K562 (cell line): ENCODE data around the gene B2M. TPM values are rescaled to one million over a fixed set of nuclear protein-coding genes. Genes with fewer than 3 reads are reported as not detected.

Experiments
- ARID1B ChIP-seq: fragments of 450-650 bp; IDR thresholded peaks from 2 replicates; pipeline ENCODE4 v1.6.1; 2016; ENCODE audit warnings: antibody characterized with exemption, mild to moderate bottlenecking, inconsistent platforms
- CHD1 ChIP-seq: fragments of 200-600 bp; sonication (generic); IDR thresholded peaks from one replicate; pipeline ENCODE4 v1.6.1; 2012; ENCODE audit warnings: mild to moderate bottlenecking, moderate library complexity, low read length, inconsistent platforms
- GTF2F1 ChIP-seq: IDR thresholded peaks from 2 replicates; pipeline ENCODE4 v1.6.1; 2011; ENCODE audit warnings: low read depth, low read length, improper control_type of control experiment
- HMG20B ChIP-seq: fragments of 250-450 bp; sonication (Bioruptor Pico); IDR thresholded peaks from 2 replicates; pipeline ENCODE4 v1.5.0; 2021; ENCODE audit warnings: mild to moderate bottlenecking
- KLF1 ChIP-seq: fragments of 450-650 bp; IDR thresholded peaks from 2 replicates; pipeline ENCODE4 v1.6.1; 2016; ENCODE audit warnings: missing genetic modification characterization, missing compliant biosample characterization
- RFX5 ChIP-seq: IDR thresholded peaks from 2 replicates; pipeline ENCODE4 v1.6.1; 2011; ENCODE audit warnings: low read depth, mild to moderate bottlenecking, improper control_type of control experiment, low read length
- SMAD2 ChIP-seq: fragments of 150-350 bp; IDR thresholded peaks from 2 replicates; pipeline ENCODE4 v1.6.1; 2014; ENCODE audit warnings: low read depth, mild to moderate bottlenecking, low read length
- SREBF2 ChIP-seq: sonication (generic); formaldehyde crosslinking; IDR thresholded peaks from 2 replicates; pipeline ENCODE4 v1.4.0; 2020; ENCODE audit warnings: mild to moderate bottlenecking, missing genetic modification reagents
- STAT5B ChIP-seq: fragments of 250-450 bp; sonication (Bioruptor Pico); IDR thresholded peaks from 2 replicates; pipeline ENCODE4 v1.8.0; 2021; ENCODE audit warnings: mild to moderate bottlenecking, inconsistent platforms
- SUPT5H ChIP-seq: fragments of 450-650 bp; IDR thresholded peaks from 2 replicates; pipeline ENCODE4 v1.6.1; 2016
- TEAD4 ChIP-seq, 2 experiments: sonication (generic) in 1 of 2; formaldehyde crosslinking in 1 of 2; IDR thresholded peaks; 2 replicates each; pipeline versions ENCODE4 v1.6.1 to v1.8.0; 2012 to 2022; ENCODE audit warnings: borderline replicate concordance in 1 of 2, inconsistent platforms in 1 of 2, low read length in 1 of 2, mild to moderate bottlenecking in 1 of 2, missing genetic modification reagents in 1 of 2
- polyA plus RNA-seq, 8 experiments: library from polyadenylated mRNA; depleted of rRNA in 4 of 8; stranded (reverse) in 5 of 8; unstranded in 3 of 8; fragments of >200 nt; fragmentation: Nextera tagmentation in 2 of 8; fragmentation: Illumina TruSeq in 1 of 8; extraction: Ambion mirVana in 2 of 8; extraction: Trizol in 1 of 8; gene quantifications; 2 replicates each; pipeline versions ENCODE4 v1.2.1 to v1.2.3, GENCODE V29; 2011 to 2014; ENCODE audit warnings: inconsistent platforms in 1 of 8, missing spikeins in 1 of 8
- total RNA-seq, 7 experiments: library from RNA; depleted of rRNA in 6 of 7; stranded (reverse); fragments of >200 nt in 6 of 7; fragmentation: Illumina TruSeq in 2 of 7; extraction: Trizol in 2 of 7; gene quantifications; 2 replicates each; pipeline versions ENCODE4 v1.2.1 to v1.2.3, GENCODE V29; 2011 to 2021; ENCODE audit warnings: low replicate concordance in 1 of 7
- TF ChIP-seq, protein P1 (sequence below): fragments of 250-450 bp; sonication (Bioruptor Pico); IDR thresholded peaks from 2 replicates; pipeline ENCODE4 v1.5.0; 2020; ENCODE audit warnings: mild to moderate bottlenecking
- TF ChIP-seq, protein P2 (sequence below): fragments of 250-450 bp; sonication (Bioruptor Pico); IDR thresholded peaks from 2 replicates; pipeline ENCODE4 v1.5.0; 2021
- TF ChIP-seq, protein P3 (sequence below), 3 experiments: fragments of 200-800 bp in 1 of 3; sonication (Bioruptor generic) in 1 of 3; sonication (generic) in 1 of 3; formaldehyde crosslinking in 1 of 3; IDR thresholded peaks; 2 replicates each; pipeline versions ENCODE4 v1.6.1 to v1.8.0; 2016 to 2022; ENCODE audit warnings: mild to moderate bottlenecking in 2 of 3, missing compliant biosample characterization in 2 of 3, missing genetic modification characterization in 2 of 3, missing genetic modification reagents in 1 of 3
- TF ChIP-seq, protein P4 (sequence below): fragments of 200-800 bp; sonication (Bioruptor generic); IDR thresholded peaks from 2 replicates; pipeline ENCODE4 v1.6.1; 2017; ENCODE audit warnings: missing genetic modification characterization, missing compliant biosample characterization
- TF ChIP-seq, protein P5 (sequence below): sonication (generic); formaldehyde crosslinking; IDR thresholded peaks from 2 replicates; pipeline ENCODE4 v1.8.1; 2023; ENCODE audit warnings: missing genetic modification reagents, mild to moderate bottlenecking, borderline replicate concordance

The B2M gene
- total and polyA plus RNA-seq, 9 of the 15 experiments (the other 6 are each of a cell fraction or from before 2014, with no cell fraction given): 460 to 3,138 (median 1,032) TPM

DNA sequence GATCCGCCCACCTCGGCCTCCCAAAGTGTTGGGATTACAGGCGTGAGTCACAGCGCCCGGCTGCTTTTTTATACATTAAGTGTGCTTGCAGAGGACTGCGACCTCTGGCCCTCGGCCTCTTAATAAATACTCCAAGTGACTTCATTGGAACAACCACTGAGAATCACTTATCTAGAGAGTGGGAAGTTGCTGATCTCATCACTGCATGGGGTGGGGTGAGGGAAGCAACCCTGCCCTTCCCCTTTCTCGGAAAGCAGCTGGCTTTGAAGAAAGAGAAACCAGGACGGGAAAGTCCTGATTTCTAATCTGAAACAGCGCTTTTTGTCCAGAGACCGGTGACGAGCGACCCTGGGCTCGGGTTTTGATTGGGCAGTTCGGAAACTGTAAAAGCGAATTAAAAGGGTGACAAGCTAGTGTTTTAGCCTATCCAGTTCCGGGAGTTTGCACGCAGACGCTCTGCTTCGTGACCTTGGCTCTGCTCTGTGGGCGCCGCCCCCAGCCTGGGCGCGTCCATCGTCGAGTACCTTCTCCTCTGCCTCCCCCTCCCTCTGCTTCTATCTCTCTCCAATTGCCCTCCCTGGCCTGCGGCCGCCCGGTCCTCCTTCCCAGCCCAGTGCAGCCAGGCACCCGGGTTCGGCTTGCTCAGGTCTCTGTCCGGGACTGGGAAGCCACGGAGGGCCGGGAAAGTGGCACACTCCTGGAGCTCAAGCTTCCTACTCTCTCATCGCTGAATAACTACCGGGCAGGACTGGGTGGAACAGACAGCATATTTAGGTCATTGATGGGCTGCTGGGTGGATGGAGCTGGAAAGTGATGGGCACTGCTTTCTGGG is 17.5 kb downstream of the B2M start (continued):
- TF ChIP-seq, protein P1, sequence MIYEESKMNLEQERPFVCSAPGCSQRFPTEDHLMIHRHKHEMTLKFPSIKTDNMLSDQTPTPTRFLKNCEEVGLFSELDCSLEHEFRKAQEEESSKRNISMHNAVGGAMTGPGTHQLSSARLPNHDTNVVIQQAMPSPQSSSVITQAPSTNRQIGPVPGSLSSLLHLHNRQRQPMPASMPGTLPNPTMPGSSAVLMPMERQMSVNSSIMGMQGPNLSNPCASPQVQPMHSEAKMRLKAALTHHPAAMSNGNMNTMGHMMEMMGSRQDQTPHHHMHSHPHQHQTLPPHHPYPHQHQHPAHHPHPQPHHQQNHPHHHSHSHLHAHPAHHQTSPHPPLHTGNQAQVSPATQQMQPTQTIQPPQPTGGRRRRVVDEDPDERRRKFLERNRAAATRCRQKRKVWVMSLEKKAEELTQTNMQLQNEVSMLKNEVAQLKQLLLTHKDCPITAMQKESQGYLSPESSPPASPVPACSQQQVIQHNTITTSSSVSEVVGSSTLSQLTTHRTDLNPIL (CRISPR knock-in tag): no peak
- TF ChIP-seq RFX5 (peak; percentile 99), SREBF2 (CRISPR knock-in tag) (no peak), CHD1 (peak; percentile 76), GTF2F1 (peak; percentile 89; the same call in 1 of the 2 replicates), KLF1 (tag) (no peak), STAT5B (CRISPR knock-in tag) (no peak), SUPT5H (peak; percentile 67), SMAD2 (no peak), HMG20B (CRISPR knock-in tag) (no peak), TEAD4 (IDR thresholded peaks at IDR 0.05; ENCODE audit: low read length) (peak; percentile 44; the same call in 1 of the 2 replicates), TEAD4 (CRISPR knock-in tag; IDR thresholded peaks at IDR 0.05; ENCODE audit: borderline replicate concordance) (no peak), ARID1B (peak; percentile 81; the same call in 1 of the 2 replicates)
- TF ChIP-seq, protein P2, sequence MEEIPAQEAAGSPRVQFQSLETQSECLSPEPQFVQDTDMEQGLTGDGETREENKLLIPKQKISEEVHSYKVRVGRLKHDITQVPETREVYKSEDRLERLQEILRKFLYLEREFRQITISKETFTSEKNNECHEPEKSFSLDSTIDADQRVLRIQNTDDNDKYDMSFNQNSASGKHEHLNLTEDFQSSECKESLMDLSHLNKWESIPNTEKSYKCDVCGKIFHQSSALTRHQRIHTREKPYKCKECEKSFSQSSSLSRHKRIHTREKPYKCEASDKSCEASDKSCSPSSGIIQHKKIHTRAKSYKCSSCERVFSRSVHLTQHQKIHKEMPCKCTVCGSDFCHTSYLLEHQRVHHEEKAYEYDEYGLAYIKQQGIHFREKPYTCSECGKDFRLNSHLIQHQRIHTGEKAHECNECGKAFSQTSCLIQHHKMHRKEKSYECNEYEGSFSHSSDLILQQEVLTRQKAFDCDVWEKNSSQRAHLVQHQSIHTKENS (CRISPR knock-in tag): no peak
- TF ChIP-seq, protein P3, sequence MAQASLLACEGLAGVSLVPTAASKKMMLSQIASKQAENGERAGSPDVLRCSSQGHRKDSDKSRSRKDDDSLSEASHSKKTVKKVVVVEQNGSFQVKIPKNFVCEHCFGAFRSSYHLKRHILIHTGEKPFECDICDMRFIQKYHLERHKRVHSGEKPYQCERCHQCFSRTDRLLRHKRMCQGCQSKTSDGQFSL (CRISPR knock-in tag; IDR thresholded peaks at IDR 0.05): no peak; the same call in 1 of the 2 replicates
- TF ChIP-seq, protein P3 (tag; IDR thresholded peaks at IDR 0.05): no peak
- TF ChIP-seq, protein P4, sequence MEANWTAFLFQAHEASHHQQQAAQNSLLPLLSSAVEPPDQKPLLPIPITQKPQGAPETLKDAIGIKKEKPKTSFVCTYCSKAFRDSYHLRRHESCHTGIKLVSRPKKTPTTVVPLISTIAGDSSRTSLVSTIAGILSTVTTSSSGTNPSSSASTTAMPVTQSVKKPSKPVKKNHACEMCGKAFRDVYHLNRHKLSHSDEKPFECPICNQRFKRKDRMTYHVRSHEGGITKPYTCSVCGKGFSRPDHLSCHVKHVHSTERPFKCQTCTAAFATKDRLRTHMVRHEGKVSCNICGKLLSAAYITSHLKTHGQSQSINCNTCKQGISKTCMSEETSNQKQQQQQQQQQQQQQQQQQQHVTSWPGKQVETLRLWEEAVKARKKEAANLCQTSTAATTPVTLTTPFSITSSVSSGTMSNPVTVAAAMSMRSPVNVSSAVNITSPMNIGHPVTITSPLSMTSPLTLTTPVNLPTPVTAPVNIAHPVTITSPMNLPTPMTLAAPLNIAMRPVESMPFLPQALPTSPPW (CRISPR knock-in tag): peak; percentile 90
- TF ChIP-seq, protein P5, sequence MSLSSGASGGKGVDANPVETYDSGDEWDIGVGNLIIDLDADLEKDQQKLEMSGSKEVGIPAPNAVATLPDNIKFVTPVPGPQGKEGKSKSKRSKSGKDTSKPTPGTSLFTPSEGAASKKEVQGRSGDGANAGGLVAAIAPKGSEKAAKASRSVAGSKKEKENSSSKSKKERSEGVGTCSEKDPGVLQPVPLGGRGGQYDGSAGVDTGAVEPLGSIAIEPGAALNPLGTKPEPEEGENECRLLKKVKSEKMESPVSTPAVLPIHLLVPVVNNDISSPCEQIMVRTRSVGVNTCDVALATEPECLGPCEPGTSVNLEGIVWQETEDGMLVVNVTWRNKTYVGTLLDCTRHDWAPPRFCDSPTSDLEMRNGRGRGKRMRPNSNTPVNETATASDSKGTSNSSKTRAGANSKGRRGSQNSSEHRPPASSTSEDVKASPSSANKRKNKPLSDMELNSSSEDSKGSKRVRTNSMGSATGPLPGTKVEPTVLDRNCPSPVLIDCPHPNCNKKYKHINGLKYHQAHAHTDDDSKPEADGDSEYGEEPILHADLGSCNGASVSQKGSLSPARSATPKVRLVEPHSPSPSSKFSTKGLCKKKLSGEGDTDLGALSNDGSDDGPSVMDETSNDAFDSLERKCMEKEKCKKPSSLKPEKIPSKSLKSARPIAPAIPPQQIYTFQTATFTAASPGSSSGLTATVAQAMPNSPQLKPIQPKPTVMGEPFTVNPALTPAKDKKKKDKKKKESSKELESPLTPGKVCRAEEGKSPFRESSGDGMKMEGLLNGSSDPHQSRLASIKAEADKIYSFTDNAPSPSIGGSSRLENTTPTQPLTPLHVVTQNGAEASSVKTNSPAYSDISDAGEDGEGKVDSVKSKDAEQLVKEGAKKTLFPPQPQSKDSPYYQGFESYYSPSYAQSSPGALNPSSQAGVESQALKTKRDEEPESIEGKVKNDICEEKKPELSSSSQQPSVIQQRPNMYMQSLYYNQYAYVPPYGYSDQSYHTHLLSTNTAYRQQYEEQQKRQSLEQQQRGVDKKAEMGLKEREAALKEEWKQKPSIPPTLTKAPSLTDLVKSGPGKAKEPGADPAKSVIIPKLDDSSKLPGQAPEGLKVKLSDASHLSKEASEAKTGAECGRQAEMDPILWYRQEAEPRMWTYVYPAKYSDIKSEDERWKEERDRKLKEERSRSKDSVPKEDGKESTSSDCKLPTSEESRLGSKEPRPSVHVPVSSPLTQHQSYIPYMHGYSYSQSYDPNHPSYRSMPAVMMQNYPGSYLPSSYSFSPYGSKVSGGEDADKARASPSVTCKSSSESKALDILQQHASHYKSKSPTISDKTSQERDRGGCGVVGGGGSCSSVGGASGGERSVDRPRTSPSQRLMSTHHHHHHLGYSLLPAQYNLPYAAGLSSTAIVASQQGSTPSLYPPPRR (CRISPR knock-in tag): no peak
